Ureter (tissue), 1 donor: ENCODE results near the gene TRAPPC3. TPM values are rescaled to one million over a fixed set of nuclear protein-coding genes. Genes with fewer than 3 reads are reported as not detected.
A peak's percentile ranks its signal among the peaks of the same experiment; 100 is the strongest.

Source experiments
- DNase-seq: peaks from one replicate; pipeline ENCODE4 v3.0.0-alpha.2; 2020; ENCODE audit warnings: low spot score
- total RNA-seq: library from RNA; stranded (reverse); gene quantifications from one replicate; pipeline ENCODE4 v1.2.4, GENCODE V29; 2023
- donor health status: DM: yes; HTN: yes; CAD: no.

TRAPPC3 gene
- total RNA-seq, 1 donor from 2014 or later = 55.0 TPM

DNA sequence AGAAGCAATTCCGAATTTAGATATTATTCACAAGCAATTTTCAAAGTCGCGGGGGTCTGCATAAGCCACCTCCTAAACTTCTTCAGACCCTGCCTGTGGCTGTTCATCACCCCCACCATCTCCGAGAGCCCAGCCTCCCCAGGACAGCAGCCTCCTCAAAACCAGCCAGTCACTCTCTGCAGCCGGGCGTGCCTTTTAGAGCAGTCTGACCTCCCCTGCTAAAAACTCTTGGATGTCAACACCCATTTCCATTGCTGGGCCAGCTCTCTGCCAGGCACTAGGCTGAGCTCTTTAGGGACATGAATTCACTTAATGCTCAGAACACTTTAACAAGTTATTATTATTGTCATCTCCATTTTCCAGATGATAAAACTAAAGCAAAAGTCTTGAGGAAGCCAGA is 48.9 kb downstream of the TRAPPC3 start:
- DNase-seq = no peak

- peak; percentile 86 for DNase-seq
These were observed 49.5 kb downstream of the TRAPPC3 start for GRCh38 chr1:36099681-36100341.

GRCh38 chr1:36098650-36099365 is 50.5 kb downstream of the TRAPPC3 start:
- DNase-seq = no peak

GRCh38 chr1:36097693-36098585 is 51.3 kb downstream of the TRAPPC3 start:
- no peak for DNase-seq

DNA sequence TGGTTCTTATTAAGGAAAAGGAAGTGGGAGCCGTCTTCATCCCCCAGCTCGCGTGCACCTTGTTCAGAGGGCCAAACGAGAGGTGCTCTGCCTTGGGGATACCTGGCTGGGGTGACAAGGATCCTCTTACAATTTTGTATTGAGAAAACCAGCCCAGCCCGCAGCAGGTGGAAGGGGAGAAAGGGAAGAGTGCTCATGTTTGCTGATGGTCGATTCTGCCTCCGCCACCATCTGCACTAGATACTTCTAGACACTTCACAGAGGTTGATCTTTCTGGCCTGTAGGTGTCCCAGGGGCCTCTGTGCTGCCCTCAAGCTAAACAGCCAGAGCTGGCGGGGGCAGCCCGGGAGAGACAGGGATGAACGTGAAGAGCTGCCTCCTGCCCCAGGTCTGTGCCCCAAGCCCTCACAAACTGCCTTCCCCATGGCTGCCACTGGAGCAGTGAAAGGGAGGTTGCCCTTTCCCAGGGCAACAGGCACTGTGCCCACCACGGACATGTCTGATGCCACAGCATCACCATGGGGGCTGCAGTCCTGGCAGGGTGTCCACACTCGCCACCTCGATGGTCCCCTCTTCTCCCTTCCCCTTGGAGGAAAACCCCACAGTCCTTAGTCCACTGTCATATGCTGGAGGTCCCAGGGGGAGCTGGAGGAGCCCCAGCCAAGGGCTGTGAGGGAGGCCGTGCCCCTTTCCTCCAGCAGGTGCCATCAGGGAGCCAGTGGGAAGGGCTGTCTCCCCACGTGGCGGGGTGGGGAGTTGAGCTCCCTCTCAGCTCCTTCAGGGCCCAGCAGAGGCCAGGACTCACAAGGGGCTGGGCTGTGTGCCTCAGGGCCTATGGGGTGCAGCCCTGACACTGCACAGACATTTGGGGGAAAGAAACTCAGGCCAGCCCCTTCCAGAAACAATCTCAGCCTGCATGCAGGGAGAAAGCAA is 52.5 kb downstream of the TRAPPC3 start:
- DNase-seq = no peak

DNA sequence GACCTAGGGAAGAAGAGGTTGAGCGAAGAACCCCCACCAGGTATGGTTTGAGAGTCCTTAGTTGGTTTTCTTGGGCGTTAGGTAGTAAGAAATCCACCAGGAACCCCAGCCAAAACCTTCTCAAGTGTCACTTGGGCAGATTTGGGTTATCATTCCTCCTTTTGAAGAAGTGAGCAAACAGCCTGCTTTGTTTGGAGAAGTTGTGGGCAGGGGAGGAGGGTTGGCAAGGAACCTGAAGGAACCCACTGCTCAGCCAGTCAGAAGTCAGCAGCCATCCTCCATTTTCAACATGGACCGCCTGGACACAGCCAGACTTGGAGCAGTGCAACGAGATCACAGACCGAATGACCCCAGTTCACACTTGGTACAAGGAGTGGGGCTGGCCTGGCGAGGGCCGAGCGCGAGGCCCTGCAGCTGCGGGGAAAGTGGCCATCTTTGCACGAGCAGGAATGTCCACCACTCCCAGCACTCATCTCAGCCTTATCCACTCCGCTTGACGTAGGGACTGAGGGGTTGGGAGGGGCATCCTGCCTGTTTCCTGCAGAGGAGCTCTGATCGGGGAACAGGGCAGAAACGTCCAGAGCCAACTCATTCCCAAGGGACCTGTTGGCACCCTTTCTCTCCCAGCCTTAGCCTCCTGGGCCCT is 53.4 kb downstream of the TRAPPC3 start:
- no peak for DNase-seq

- no peak for DNase-seq
These were observed 54.6 kb downstream of the TRAPPC3 start for GRCh38 chr1:36094621-36095061.

DNA sequence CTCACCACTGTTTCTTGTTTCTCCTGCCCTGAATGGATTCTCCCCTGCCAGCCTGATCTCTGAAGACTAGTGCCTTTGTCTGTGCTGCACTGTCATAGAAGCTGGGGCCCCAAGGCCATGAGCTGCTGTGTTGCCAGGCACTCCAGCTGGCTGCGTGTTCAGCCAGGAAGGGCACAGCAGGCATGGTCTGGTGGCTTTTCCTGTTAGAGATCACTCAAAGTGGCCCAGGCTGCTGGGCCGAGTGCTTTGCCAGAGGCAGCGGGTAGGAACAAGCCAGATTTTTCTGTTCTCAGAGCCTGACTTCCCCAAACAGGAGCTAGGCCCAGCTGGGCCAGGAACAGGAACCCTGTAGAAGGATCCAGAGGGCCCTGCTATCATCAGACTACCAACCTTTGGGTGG is 55.4 kb downstream of the TRAPPC3 start:
- DNase-seq = no peak

DNA sequence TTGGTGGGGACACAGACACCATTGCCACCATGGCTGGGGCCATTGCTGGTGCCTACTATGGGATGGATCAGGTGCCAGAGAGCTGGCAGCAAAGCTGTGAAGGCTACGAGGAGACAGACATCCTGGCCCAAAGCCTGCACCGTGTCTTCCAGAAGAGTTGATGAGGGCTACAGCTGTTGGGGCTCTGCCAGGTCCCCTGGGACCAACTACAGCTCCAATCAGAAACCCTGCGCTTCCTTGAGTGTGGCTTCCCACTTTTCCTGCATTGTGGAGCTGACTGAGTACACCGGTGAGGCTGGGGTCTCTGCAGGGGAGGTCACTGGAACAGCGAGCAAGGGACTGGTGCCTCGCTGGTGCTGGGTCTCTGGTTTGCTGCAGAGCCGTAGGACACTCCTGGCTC is 56.1 kb downstream of the TRAPPC3 start:
- no peak for DNase-seq

DNA sequence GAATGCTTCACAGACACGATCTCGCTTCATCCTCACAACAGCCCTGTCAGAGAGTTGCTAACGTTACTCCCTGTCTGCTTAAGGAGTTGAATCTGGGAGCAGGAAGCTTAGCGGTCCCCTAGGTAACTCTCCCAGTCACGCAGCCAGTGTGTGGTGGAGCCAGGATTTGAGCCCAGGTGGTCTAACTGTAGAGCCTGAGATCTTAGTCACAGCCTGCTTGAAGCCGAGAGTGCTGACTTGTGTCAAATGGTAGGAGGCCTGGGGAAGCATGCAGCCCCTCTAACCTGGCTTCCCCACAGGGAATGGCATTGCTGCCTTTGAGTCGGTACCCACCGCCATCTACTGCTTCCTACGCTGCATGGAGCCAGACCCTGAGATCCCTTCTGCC is 56.5 kb downstream of the TRAPPC3 start:
- no peak for DNase-seq

- DNase-seq = no peak
These were observed 57.0 kb downstream of the TRAPPC3 start for GRCh38 chr1:36092166-36092797.

DNA sequence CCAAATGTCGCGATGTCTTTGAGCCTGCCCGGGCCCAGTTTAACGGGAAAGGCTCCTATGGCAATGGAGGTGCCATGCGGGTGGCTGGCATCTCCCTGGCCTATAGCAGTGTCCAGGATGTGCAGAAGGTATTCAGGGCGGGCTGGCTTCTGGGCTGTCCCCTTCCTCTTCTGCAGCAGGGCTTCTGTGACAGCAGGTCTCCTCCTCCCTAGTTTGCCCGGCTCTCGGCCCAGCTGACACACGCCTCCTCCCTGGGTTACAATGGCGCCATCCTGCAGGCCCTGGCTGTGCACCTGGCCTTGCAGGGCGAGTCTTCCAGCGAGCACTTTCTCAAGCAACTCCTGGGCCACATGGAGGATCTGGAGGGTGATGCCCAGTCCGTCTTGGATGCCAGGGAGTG is 57.6 kb downstream of the TRAPPC3 start:
- no peak for DNase-seq

GRCh38 chr1:36091141-36091540 is 58.1 kb downstream of the TRAPPC3 start:
- DNase-seq = no peak

DNA sequence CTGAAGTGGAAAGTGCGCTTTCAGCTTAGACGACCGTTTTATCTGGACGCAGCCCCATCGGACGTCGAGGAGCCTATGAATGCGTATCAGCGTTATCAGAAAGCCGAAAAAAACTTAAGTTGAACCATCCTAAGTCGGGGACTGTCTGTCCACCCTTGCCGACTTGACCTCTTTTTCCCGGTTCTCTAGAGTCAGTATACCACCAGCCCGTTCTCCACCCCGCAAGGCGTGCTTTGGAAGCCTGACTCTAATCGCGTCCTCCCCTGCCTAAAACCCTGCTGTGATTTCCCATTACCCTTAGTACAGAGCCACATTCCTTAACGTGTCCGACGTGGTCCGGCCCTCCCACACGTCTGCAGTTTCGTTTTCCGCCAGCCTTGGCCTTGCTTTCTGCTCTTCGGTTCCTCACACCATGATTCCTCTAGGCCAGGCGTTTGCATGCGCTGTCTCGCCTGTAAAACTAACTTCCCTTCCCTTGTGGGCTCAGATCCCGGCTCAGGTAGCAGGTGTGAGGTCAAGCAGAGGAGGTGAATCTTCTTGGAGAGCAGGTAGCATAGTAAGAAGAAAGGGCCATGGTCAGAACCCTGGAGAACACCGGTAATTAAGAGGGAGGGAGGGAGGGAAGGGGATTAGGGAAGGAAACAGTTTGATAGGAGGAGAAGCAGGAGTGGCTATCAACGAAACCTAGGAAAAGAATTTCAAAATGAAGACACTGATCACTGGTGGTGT is 59.7 kb downstream of the TRAPPC3 start:
- DNase-seq = no peak

- peak; percentile 92 for DNase-seq
These were observed 60.5 kb downstream of the TRAPPC3 start, which contains the start of gene ADPRS for GRCh38 chr1:36088577-36089392. Gene ADPRS, plus strand, starts transcription at chr1:36088892. Its CDS starts 13 bp downstream, at chr1:36088905.

GRCh38 chr1:36088265-36088576 is 61.1 kb downstream of the TRAPPC3 start:
- DNase-seq = no peak

DNA sequence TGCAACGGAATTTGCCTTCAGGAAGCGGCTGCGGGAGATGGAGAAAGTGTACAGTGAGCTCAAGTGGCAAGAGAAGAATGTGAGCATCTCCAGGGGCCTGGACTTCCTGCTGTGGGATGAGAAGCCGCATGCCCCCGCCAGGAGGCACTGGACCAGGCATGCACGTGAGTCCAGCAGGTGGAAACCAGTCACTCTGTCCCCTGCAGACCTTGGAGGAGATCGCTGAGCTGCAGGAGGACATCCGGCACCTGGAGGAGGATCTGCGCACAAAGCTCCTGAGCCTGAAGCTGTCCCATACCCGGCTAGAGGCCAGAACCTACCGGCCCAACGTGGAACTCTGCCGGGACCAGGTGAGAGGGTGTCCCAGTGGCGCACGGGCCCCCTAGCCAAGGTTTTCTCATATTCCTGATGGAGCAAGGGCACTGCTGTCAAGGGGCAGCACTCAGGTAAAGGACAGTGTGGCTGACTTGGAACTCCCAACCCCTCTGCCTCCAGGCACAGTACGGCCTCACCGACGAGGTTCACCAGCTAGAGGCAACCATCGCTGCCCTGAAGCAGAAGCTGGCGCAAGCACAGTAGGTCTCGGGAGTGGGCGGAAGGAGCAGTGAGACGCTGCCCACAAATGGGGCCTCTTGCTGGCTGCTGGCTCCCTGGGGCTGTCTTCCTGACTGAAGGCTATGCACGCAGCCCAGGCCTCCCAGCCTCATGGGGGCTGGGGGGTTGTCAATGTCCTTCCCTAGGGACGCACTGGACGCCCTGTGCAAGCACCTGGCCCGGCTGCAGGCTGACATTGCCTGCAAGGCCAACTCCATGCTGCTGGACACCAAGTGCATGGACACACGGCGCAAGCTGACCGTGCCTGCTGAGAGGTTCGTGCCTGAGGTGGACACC is 61.8 kb downstream of the TRAPPC3 start:
- peak; percentile 42 for DNase-seq
